A673 (cell line): ENCODE measurements around the gene ARMC6. TPM values are rescaled to one million over a fixed set of nuclear protein-coding genes. Genes with fewer than 3 reads are reported as not detected.

ENCODE experiments used
- BruUV-seq: library from RNA; stranded (reverse); fragments of 400-500 nt; replicated peaks from 2 replicates; lab custom pipeline; 2021; lab: Mats Ljungman, UMichigan
- CTCF ChIA-PET: fragments of 300-600 bp; sonication (Branson Sonifier 250); formaldehyde crosslinking; loops from one replicate; lab custom pipeline; 2022; ENCODE audit warnings: antibody characterized with exemption; lab: Charles Lee
- POLR2A ChIA-PET: fragments of 300-600 bp; sonication (Branson Sonifier 250); formaldehyde crosslinking; loops from one replicate; lab custom pipeline; 2022; ENCODE audit warnings: antibody characterized with exemption; ENCODE audit not compliant: low non-redundant PET; lab: Charles Lee
- DNase-seq: peaks from one replicate; pipeline ENCODE4 v3.0.0-alpha.2; 2015; ENCODE audit warnings: low spot score
- H3K27ac ChIP-seq: fragments of 200-600 bp; sonication (generic); 2 replicates; pipeline ENCODE4 v1.5.1; 2016; ENCODE audit warnings: mixed run types, low read depth, mild to moderate bottlenecking, mixed read lengths, antibody characterized with exemption, low read length; ENCODE audit not compliant: poor library complexity, severe bottlenecking
- H3K27me3 ChIP-seq: fragments of 200-600 bp; sonication (generic); replicated peaks from 2 replicates; pipeline ENCODE4 v1.6.1; 2017; ENCODE audit warnings: mixed run types, low read depth, mild to moderate bottlenecking, mixed read lengths, antibody characterized with exemption, low read length; ENCODE audit not compliant: insufficient read depth, poor library complexity
- H3K36me3 ChIP-seq: fragments of 200-600 bp; sonication (generic); 2 replicates; pipeline ENCODE4 v1.6.1; 2016; ENCODE audit warnings: mixed run types, mild to moderate bottlenecking, mixed read lengths, antibody characterized with exemption, low read length; ENCODE audit not compliant: insufficient read depth, poor library complexity, severe bottlenecking
- H3K4me1 ChIP-seq: fragments of 200-600 bp; sonication (generic); 2 replicates; pipeline ENCODE4 v1.6.1; 2017; ENCODE audit warnings: mixed run types, mild to moderate bottlenecking, mixed read lengths, antibody characterized with exemption, low read length; ENCODE audit not compliant: insufficient read depth, poor library complexity, severe bottlenecking
- H3K4me3 ChIP-seq: fragments of 200-600 bp; sonication (generic); 2 replicates; pipeline ENCODE4 v1.5.1; 2016; ENCODE audit warnings: low read depth, mixed run types, mild to moderate bottlenecking, mixed read lengths, low read length; ENCODE audit not compliant: poor library complexity, severe bottlenecking
- H3K9me3 ChIP-seq: fragments of 200-600 bp; sonication (generic); 2 replicates; pipeline ENCODE4 v1.6.1; 2016; ENCODE audit warnings: mixed run types, low read depth, mild to moderate bottlenecking, mixed read lengths, antibody characterized with exemption, low read length; ENCODE audit not compliant: poor library complexity, severe bottlenecking
- EZH2 ChIP-seq: fragments of 200-600 bp; sonication (generic); IDR thresholded peaks from 2 replicates; pipeline ENCODE4 v1.6.1; 2017; ENCODE audit warnings: borderline replicate concordance, low read depth, mild to moderate bottlenecking, mixed read lengths, antibody characterized with exemption, low read length; ENCODE audit not compliant: poor library complexity, severe bottlenecking
- intact Hi-C: fragments of 100-400 bp; cut with micrococcal nuclease; formaldehyde crosslinking; loops from one replicate; pipeline ENCODE4 v1.10.0; 2022; ENCODE audit not compliant: unreplicated experiment
- total RNA-seq: library from RNA; stranded (reverse); gene quantifications from 2 replicates; pipeline ENCODE4 v1.2.3, GENCODE V29; 2021
- TF ChIP-seq, protein P1 (sequence below): fragments of 300-800, 200-600 bp; sonication (generic); conservative IDR thresholded peaks from 2 replicates; pipeline ENCODE4 v1.5.1; 2017; ENCODE audit warnings: low read depth, mild to moderate bottlenecking, antibody characterized with exemption, low read length, moderate library complexity, mixed read lengths

The ARMC6 gene
- total RNA-seq, 1 experiment from 2014 or later, result 62.7 TPM

DNA sequence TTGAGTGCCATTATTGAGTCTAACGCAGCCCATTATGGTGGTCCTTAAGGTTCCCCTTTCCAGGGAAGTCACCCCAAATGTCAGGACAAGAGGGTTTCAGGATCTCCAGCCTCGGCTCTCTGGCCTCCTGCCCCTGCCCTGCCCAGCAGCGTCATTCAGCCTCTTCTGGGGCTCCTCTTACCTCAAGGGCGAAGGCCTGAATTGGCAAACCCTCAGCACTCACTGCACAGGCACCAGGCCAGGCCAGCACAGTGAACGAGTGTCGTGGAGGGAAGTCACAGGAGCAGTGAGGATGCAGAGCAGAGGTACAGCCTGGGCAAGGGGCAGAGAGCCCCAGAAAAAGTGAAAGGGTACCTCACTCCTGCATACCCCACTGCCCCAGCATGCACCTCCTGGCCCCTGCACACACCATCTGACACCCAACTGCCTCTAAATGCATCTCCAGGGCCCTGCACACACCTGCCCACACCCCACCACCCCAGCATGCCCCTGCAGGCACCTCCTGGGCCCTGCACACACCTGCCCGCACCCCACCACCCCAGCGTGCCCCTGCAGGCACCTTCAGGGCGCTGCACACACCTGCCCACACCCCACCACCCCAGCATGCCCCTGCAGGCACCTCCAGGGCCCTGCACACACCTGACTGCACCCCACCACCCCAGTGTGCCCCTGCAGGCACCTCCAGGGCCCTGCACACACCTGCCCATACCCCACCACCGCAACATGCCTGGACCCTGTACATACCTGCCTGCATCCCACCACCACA is 50.2 kb downstream of the ARMC6 start:
- no peak for TF ChIP-seq EZH2
- TF ChIP-seq, protein P1, sequence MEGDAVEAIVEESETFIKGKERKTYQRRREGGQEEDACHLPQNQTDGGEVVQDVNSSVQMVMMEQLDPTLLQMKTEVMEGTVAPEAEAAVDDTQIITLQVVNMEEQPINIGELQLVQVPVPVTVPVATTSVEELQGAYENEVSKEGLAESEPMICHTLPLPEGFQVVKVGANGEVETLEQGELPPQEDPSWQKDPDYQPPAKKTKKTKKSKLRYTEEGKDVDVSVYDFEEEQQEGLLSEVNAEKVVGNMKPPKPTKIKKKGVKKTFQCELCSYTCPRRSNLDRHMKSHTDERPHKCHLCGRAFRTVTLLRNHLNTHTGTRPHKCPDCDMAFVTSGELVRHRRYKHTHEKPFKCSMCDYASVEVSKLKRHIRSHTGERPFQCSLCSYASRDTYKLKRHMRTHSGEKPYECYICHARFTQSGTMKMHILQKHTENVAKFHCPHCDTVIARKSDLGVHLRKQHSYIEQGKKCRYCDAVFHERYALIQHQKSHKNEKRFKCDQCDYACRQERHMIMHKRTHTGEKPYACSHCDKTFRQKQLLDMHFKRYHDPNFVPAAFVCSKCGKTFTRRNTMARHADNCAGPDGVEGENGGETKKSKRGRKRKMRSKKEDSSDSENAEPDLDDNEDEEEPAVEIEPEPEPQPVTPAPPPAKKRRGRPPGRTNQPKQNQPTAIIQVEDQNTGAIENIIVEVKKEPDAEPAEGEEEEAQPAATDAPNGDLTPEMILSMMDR, result no peak
- intact Hi-C loops, result no loop called here
- no peak overlapping the region for H3K27ac ChIP-seq
- no TSS peak for BruUV-seq
- ChIA-PET CTCF (no interaction called here), POLR2A (no interaction called here)
- DNase-seq, result no peak
- H3K27me3 ChIP-seq, result no peaks in the 10 kb centered on the region
- H3K4me3 ChIP-seq, result no peak overlapping the region
- H3K36me3 ChIP-seq, result no peaks in the 10 kb centered on the region
- H3K9me3 ChIP-seq, result no peaks in the 10 kb centered on the region
- no peaks in the 10 kb centered on the region for H3K4me1 ChIP-seq

DNA sequence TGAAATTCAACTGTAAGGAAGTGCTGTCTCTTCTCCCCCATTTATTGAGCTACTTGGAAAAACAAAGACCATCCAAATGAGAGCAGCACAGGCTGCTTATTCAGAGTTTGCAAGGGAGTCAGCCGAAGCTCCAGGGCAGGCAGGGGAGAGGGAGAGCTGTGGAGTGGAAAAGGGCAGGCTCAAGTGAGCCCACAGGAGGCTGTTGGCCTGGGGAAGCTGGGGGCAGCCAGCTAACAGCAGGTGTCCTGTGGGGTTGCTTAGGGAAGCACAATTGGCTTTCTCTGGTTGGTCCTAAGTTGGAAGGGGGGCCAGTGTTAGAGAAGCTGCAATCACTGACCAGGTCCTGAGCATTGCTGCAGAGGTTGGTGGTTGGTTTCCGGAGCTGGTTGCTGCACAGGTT is 54.3 kb downstream of the ARMC6 start:
- ChIA-PET POLR2A (no interaction called here), CTCF (no interaction called here)
- intact Hi-C loops, result no loop called here
- no peaks in the 10 kb centered on the region for H3K4me1 ChIP-seq
- H3K4me3 ChIP-seq, result no peak overlapping the region
- no peaks in the 10 kb centered on the region for H3K27me3 ChIP-seq
- TF ChIP-seq, protein P1, result no peak
- TF ChIP-seq EZH2, result no peak
- DNase-seq, result no peak
- H3K9me3 ChIP-seq, result no peaks in the 10 kb centered on the region
- BruUV-seq, result no TSS peak
- H3K27ac ChIP-seq, result no peak overlapping the region
- H3K36me3 ChIP-seq, result no peaks in the 10 kb centered on the region

DNA sequence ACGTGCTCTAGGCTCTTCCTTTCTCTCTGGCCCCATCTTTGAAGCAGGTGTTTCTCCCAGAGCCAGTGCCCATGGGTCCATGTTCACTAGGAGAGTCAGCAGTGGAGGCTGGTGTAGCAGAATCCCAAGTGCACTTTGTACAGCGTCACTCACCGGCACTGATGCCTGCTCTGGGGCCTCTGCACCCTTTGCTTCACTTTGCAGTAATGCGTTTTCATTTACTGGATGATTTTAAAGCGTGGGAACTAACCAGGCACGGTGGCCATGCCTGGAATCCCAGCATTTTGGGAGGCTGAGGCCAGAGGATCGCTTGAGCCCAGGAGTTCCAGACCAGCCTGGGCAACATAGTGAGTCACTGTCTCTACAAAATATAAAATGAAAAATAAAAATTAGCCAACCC is 61.1 kb downstream of the ARMC6 start:
- ChIA-PET POLR2A (no interaction called here), CTCF (no interaction called here)
- BruUV-seq, result no TSS peak
- Histone ChIP-seq H3K27ac (no peak overlapping the region), H3K27me3 (no peaks in the 10 kb centered on the region), H3K4me3 (no peak overlapping the region), H3K4me1 (no peaks in the 10 kb centered on the region), H3K9me3 (no peaks in the 10 kb centered on the region), H3K36me3 (no peaks in the 10 kb centered on the region)
- intact Hi-C loops, result no loop called here
- no peak for TF ChIP-seq EZH2
- TF ChIP-seq, protein P1, result no peak
- no peak for DNase-seq
